Cardiac fibroblast (primary cell): ENCODE results near the gene TBL1XR1.
"Not testable (repeated sequence)": the region's sequence is repeated elsewhere in the genome, so short reads cannot be mapped to it uniquely, and the experiment has no call there.

ENCODE experiments used
- DNase-seq, 2 donors: peaks; one replicate each; pipeline versions ENCODE4 v3.0.0 to v3.0.0-alpha.2; 2010; ENCODE audit warnings: low read depth in 2 of 2
- H3K4me3 ChIP-seq, 2 donors: replicated peaks in 1 of 2; 1 replicate in 1 of 2; 2 replicates in 1 of 2; pipeline ENCODE4 v1.5.1; 2011; ENCODE audit warnings: low read depth in 2 of 2, low read length in 2 of 2, mild to moderate bottlenecking in 2 of 2, moderate library complexity in 1 of 2
- TF ChIP-seq, protein P1 (sequence below): IDR thresholded peaks from one replicate; pipeline ENCODE4 v1.5.1; 2011; ENCODE audit warnings: low read depth, mild to moderate bottlenecking, low read length, inconsistent platforms

The TBL1XR1 gene

DNA sequence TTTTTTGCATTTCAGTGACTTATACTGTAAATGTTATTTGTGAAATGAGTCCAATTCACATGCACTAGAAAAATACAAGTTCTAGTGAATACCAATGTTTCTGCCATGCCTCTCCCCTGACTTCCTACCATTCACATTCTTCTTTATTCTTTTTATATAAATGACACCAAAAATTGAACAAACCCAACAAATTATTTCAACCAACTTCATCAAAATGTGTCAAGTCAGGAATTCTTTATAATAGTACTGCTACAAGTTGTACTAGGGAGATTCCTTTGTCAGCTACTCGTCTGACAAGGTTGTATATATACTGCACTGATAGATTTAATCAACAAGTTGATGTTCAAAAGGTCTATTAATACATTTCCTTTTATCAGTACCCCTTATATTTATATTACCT is 3.0 kb downstream of the TBL1XR1 start:
- no peak for DNase-seq
- peak overlapping the region; percentile 82 to 85 for H3K4me3 ChIP-seq
- TF ChIP-seq, protein P1, sequence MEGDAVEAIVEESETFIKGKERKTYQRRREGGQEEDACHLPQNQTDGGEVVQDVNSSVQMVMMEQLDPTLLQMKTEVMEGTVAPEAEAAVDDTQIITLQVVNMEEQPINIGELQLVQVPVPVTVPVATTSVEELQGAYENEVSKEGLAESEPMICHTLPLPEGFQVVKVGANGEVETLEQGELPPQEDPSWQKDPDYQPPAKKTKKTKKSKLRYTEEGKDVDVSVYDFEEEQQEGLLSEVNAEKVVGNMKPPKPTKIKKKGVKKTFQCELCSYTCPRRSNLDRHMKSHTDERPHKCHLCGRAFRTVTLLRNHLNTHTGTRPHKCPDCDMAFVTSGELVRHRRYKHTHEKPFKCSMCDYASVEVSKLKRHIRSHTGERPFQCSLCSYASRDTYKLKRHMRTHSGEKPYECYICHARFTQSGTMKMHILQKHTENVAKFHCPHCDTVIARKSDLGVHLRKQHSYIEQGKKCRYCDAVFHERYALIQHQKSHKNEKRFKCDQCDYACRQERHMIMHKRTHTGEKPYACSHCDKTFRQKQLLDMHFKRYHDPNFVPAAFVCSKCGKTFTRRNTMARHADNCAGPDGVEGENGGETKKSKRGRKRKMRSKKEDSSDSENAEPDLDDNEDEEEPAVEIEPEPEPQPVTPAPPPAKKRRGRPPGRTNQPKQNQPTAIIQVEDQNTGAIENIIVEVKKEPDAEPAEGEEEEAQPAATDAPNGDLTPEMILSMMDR, result no peak

DNA sequence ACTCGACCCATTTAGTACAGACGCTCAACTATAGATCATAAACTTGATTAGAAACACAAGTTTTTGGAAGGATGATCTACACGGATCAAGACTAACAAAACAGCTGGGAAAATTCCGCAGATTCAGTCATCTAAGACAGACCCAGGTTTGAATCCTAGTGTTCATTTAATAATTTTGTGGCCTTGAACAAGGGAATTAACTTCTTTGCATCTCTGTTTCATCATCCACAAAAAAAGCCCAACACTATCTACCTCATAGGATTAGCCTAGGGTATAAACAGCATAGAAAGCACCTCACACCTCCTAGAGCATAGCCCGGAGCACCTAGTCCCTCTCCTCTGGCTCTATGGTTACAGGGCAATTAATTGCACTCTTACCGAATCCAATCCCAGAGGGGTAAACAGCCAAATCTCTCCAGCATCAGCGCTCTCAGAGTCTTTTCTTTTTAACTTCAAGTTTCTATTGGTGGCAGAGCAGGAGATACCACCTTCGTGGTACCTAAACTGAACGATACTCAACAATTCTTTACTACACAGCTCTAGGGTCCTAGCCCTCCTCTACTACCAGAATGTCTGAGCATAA is 3.5 kb downstream of the TBL1XR1 start:
- peak overlapping the region in 1 of 2 donors; percentile 6 for H3K4me3 ChIP-seq
- no peak for DNase-seq
- TF ChIP-seq, protein P1, result no peak

DNA sequence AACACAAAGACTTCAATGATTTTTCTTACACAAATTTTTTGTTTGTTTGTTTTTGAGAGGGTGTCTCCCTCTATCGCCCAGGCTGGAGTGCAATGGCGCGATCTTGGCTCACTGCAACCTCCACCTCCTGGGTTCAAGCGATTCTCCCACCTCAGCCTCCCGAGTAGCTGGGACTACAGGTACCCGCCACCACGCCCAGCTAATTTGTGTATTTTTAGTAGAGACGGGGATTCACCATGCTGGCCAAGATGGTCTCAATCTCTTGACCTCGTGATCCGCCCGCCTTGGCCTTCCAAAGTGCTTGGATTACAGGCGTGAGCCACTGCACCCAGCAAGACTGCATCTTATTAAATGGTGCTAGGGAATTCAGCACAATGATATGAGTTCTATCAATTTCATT is 4.0 kb downstream of the TBL1XR1 start:
- H3K4me3 ChIP-seq, DNase-seq: not testable (repeated sequence)

DNA sequence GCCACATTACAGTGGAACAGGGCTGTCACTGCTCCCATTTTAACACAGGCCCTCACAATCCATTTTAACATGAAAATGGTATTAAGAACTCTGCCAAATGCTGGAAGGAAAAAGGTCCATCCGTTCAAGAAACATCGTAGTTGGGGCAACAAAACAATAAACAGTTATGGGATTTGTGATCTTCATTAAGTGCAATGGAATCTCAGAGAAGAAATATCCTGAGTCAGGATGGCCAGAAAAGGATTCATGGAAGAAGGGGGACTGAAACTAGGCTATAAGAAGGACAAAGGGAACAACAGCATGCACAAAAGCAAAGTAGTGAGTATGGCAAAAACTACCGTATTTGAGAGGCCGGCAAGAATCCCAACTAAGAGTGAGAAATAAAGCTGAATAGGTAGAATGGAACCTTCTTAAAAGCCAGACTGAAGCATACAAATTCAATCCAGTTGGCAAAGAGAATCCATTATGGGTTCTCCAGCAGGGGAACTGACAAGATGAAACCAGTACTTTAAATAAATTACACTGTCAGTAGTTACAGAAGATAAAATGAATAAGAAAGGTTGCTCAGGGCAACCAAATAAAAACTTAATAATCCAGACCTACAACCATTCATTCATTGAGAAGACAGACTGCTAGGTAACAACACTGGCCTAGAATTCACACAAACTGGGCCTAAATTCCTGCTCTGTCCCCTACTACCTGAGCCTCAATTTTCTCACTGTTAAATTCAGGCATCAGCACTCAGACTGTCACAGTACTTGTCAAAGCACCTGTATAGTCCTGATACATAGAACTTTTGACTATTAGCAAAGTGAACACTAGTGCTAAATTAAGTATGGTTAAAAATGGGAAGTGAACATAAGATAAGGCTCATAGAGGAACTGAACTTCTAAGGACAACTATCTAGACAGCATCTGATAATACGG is 6.3 kb downstream of the TBL1XR1 start:
- DNase-seq, result peak; percentile 48 to 61
- H3K4me3 ChIP-seq, result no peak overlapping the region
- TF ChIP-seq, protein P1, result no peak

DNA sequence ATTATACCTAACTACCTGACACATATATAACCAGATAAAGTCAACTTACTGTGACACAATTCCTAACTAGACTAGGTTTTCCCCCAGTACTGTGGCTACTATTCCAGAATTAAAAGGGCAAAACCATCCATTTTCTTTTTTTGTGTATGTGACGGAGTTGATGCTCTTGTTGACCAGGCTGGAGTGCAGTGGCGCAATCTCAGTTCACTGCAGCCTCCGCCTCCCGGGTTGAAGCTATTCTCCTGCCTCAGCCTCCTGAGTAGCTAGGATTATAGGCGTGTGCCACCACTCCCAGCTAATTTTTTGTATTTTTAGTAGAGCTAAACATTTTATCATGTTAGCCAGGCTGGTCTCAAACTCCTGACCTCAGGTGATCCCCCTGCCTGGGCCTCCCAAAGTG is 7.1 kb downstream of the TBL1XR1 start:
- H3K4me3 ChIP-seq, DNase-seq: not testable (repeated sequence)

DNA sequence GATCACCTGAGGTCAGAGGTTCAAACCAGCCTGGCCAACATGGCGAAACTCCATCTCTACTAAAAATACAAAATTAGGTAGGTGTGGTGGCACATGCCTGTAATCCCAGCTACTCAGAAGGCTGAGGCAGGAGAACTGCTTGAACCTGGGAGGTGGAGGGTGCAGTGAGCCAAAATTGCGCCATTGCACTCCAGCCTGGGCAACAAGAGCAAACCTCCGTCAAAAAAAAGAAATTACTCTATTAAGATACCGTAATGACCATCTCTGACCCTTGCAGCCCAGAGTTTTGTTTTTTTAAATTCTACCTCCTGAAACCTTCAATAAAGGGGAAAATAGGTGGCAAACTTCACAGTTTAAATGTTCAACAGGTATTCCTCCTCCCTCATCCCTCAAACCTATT is 9.0 kb downstream of the TBL1XR1 start:
- not testable (repeated sequence) for H3K4me3 ChIP-seq, DNase-seq

DNA sequence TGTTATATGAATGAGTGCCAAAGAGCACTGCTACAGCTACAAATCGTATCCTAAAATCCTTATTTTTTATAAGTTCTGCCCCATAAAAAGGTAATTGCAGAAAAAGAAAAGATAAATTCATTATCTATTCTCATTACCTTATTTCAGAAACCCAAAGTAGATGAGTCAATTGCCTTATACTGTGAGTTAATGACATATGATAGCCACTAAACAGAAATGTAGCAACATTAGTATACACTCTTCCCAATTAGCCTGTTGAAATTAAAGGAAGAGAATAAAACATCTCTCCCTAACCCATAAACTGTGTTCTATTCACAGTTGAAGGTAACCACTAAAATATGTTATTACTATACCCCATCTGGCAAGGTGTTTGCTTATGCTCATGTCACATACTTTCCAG is 11.0 kb downstream of the TBL1XR1 start:
- H3K4me3 ChIP-seq, result no peak overlapping the region
- DNase-seq, result no peak
- TF ChIP-seq, protein P1, result no peak

DNA sequence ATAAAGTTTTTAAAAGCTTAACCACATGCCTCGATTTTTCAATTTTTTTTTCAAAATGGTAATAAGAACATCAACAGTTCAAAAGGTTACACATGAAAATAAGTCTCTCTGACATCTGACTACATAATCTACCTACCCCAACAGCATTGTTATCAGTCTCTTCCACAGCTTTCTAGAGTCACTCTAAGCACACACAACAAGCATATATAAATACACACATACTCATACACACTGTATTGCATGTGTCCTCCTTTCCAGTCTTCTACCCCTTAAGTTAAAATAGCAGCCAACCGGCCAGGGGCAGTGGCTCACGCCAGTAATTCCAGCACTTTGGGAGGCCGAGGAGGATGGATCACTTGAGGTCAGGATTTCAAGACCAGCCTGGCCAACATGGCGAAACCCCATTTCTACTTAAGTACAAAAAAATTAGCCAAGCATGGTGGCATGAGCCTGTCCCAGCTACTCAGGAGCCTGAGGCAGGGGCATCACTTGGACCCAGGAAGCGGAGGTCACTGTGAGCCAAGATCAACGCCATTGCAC is 12.2 kb downstream of the TBL1XR1 start:
- DNase-seq, result no peak
- TF ChIP-seq, protein P1, result no peak
- H3K4me3 ChIP-seq, result no peak overlapping the region

DNA sequence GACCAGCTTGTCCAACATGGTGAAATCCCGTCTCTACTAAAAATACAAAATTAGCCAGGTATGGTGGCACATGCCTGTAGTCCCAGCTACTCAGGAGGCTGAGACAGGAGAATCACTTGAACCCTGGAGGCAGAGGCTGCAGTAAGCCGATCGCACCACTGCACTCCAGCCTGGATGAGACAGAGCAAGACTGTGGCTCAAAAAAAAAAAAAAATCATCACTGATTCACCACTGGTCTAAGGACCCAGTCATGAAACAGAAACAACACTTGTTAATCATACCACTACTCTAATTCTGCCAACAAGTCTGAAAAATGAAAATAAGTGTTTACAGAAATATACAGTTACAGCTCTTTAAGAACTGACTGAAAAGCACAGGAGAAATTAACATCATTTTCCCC is 12.7 kb downstream of the TBL1XR1 start:
- DNase-seq, result peak in 1 of 2 donors; percentile 60
- H3K4me3 ChIP-seq, result not testable (repeated sequence)
